GM12892 (cell line): ENCODE results near the gene CACNA2D4.
"Not testable (repeated sequence)": the region's sequence is repeated elsewhere in the genome, so short reads cannot be mapped to it uniquely, and the experiment has no call there.

Experiments
- DNase-seq: peaks from one replicate; pipeline ENCODE4 v3.0.0; 2011; ENCODE audit not compliant: insufficient read length
- FAIRE-seq: peaks from 2 replicates; lab custom pipeline; 2011; peaks lifted over from hg19 to GRCh38; lab: Jason Lieb, UNC
- POLR2A ChIP-seq: IDR thresholded peaks from 2 replicates; pipeline ENCODE4 v1.6.1; 2011; ENCODE audit warnings: low read depth, low read length, control low read depth
- POLR2AphosphoS5 ChIP-seq: IDR thresholded peaks from 2 replicates; pipeline ENCODE4 v1.6.1; 2011; ENCODE audit warnings: low read depth, low read length, control low read depth
- TAF1 ChIP-seq: IDR thresholded peaks from 2 replicates; pipeline ENCODE4 v1.6.1; 2011; ENCODE audit warnings: low read depth, mild to moderate bottlenecking, control low read depth, low read length, borderline replicate concordance

CACNA2D4 gene

GRCh38 chr12:1819571-1819970, 98.9 kb downstream of the CACNA2D4 start:
- DNase-seq (no peak), FAIRE-seq (no peak)
- TF ChIP-seq POLR2A (no peak), POLR2AphosphoS5 (no peak), TAF1 (no peak)

DNA sequence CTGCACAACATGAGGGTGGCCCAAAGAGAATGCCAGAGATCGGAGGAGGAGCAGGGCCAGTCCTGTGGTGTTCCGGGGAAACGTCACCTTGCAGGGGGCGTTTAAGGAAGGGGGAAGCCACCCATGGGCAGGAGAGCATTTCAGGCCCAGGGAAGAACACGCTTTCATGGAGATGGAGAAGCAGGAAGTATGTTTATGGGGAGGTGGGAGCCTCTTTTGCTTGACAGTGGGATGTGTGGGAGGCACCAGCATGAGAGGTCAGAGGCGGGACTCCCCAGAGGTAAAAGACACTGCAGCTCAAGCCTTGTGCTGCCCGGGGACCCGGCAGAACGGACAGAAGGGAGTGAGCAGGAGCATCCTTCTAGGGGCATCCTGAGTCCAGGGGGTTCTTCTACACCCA, 99.4 kb downstream of the CACNA2D4 start:
- FAIRE-seq, result no peak
- no peak for TF ChIP-seq POLR2AphosphoS5
- no peak for TF ChIP-seq POLR2A
- no peak for TF ChIP-seq TAF1
- DNase-seq, result no peak

- DNase-seq, FAIRE-seq: not testable (repeated sequence)
These were observed 100.5 kb downstream of the CACNA2D4 start for GRCh38 chr12:1817928-1818327.

DNA sequence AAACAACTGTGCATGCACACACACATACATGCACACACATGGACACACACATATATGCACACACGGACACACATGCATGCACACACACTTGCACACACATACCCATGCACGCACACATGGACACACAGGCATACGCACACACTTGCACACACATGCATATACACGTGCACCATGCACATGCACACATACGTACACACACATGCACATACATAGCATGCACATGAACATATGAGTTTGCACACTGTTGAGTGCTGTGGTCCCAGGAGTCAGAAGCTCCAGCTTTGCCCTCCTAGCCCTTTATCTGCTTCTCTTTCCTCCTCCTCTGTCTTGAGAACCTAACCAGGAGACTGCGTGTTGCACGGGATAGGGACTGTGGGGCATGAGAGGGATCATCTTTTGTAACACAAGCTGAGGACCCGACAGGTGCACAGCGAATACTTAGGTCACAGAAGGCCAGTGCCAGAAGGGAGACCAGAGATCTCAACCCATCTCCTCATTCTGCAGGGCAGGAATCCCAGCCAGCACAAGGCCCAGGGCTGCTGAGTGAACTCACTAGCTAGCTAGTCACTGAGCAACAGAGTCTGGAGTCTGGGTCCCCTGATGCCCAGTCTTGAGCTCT, 101.6 kb downstream of the CACNA2D4 start:
- DNase-seq (no peak), FAIRE-seq (no peak)
- TF ChIP-seq POLR2AphosphoS5, result no peak; the same call in 1 of the 2 replicates
- TF ChIP-seq POLR2A, result no peak
- no peak for TF ChIP-seq TAF1

DNA sequence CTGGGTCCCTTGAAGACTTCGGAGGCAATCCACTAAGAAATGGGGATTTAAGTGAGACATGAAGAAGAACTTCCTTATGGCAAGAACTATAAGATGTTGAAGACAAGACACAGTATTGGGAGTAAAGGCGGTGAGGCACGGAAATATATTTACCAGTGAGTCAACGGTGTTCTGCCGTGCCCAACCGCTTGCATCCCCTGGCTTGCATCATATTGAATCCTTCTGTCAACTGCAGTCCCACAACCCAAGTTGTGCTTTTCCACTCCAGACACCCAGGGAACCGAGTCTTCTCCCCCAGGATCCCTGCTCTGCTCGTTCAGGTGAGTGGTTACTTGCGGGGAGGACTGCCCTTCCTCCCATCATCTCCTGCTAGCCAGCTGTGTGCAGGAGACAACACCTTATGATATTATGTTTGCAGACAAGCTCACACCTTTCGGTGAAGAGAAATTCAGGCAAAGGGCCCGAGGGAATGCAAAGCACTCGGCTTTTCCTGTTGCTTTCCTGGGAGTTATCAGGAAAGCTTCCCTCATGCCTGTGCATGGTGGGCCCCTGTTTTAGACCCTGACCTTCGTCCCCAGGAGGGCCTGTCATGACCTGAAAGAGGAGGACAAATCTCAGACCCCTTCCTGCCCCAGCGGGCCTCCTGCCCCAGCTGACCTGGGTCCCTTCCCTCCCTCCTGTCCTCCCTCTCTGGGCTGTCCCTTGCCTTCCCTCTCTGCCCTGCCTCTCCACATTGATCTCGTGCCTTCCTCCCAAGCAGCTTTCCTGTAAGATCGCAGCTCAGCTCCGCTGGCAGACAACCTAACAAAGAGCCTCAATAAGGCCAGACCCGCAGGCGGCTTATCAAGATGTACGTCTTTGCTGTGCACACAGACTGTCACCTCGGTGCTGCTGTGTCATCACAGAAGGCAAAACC, 102.4 kb downstream of the CACNA2D4 start:
- FAIRE-seq (no peak), DNase-seq (no peak)
- TF ChIP-seq TAF1, result no peak
- no peak for TF ChIP-seq POLR2AphosphoS5
- TF ChIP-seq POLR2A, result no peak

DNA sequence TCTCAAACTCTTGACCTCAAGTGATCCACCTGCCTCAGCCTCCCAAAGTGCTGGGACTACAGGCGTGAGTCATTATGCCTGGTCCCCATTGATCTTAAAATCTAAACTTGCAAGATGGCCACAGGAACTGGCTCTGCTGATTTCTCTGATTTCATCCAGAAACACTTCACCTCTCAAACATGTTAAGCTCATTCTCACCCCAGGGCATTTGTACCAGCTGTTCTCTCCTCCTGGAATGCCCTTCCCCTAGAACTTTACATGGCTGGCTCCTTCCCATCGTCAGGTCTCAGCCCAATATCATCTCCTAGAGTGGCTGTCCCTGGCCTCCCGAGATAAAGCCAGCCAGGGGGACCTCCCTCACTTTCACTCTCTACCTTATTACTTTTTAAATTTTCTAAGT, 103.3 kb downstream of the CACNA2D4 start:
- TF ChIP-seq POLR2AphosphoS5, result no peak
- no peak for TF ChIP-seq POLR2A
- no peak for TF ChIP-seq TAF1
- DNase-seq (no peak), FAIRE-seq (no peak)

- TF ChIP-seq POLR2AphosphoS5, result no peak
- TF ChIP-seq TAF1, result no peak
- no peak for TF ChIP-seq POLR2A
- no peak for FAIRE-seq
- DNase-seq, result no peak
These were observed 104.2 kb downstream of the CACNA2D4 start for GRCh38 chr12:1814266-1814665.

DNA sequence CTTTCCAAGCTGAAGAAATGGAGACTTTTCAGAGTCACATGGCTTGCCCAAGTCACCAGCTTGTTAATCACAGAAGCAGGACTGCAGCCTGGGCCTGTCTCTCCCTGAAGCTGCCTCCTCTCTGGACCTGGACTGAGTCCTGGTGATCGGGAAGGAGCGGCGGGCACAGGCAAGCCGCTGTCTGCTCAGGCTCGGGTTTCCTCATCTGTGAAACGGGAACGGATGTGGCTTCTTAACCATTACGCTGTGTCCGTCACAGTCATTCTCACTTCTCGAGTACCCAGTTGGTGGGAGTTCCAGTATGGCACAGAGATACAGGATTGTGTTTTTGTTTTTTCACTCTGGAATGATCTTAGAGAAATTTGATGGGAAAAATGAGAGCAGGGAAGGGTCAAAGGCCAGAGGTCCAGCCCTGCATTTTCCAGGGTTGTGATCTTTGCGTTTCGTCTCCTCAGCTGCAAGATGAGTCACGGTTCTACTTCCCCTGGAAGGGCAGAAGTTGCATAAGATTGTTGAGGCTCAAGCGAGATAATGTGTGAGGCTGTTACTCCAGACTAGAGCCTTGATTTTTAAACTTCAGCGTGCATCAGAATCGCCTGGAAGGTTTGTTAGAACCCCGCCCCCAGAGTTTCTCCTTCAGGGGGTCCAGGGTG, 105.7 kb downstream of the CACNA2D4 start:
- TF ChIP-seq POLR2A (no peak), POLR2AphosphoS5 (no peak)
- no peak for DNase-seq

DNA sequence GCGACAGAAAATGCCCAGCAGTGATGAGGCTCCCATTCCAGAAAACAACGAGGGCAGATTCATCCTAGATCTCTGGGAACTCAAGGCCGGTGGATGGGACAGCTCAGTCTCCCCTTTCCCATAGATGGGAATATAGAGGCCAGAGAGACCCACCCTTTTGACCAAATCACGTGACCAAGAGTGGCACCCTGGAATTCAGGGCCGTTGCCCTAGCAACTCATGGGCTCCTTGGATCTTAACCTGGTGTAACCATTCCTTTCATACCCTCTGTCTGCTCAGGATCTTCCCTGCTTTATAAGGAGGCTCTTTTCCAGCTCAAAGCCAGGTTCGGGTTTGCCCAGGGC, 106.5 kb downstream of the CACNA2D4 start:
- TF ChIP-seq POLR2AphosphoS5 (no peak), TAF1 (no peak), POLR2A (no peak)
- no peak for FAIRE-seq

More for the DNA sequence above, 105.7 kb downstream of the CACNA2D4 start:
- FAIRE-seq, result peak; percentile 70

DNA sequence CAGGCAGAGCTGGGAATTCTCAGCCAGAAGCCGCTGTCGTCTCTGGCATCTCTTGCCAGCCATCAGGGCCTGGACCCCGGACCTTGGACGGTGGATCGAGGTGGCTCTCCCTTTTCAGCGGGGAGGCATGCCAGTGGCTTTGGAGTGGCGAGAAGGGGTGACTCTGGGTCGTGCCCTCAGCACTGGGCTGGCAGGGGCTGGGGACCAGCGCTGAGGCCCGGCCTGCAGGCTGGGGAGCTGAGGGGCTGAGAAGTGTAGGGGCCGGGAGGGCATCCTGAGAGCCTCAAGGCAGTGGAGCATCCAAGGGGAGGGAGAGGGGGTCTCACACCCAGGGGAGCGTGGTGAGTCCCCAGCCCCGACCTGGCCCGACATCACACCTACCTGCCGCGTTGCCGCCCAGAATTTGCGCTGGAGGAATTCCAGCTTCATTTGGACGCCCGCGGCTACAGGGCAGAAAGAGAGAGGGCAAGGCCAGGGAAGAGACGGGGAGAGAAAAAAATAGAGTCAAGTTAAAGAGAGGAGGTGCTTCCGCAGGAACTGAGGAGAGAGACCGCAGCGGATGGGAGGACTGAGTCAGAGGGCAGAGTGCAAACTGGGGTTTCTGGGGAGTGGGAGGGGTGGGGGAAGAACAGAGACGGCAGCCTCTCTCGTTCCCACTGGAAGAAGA, 107.0 kb downstream of the CACNA2D4 start:
- FAIRE-seq, result no peak

More for the DNA sequence above, 106.5 kb downstream of the CACNA2D4 start:
- no peak for DNase-seq

GRCh38 chr12:1810931-1811280, 107.5 kb downstream of the CACNA2D4 start:
- TF ChIP-seq TAF1, result no peak
- TF ChIP-seq POLR2A, result no peak
- TF ChIP-seq POLR2AphosphoS5, result no peak
- FAIRE-seq (no peak), DNase-seq (no peak)

More for the DNA sequence above, 107.0 kb downstream of the CACNA2D4 start:
- TF ChIP-seq TAF1 (no peak), POLR2A (no peak), POLR2AphosphoS5 (no peak)
- no peak for DNase-seq
